ENCODE results near the gene DXO. TPM values are rescaled to one million over a fixed set of nuclear protein-coding genes. Genes with fewer than 3 reads are reported as not detected.
"Not testable (repeated sequence)": the region's sequence is repeated elsewhere in the genome, so short reads cannot be mapped to it uniquely, and the experiment has no call there.

DXO gene
- total and polyA plus RNA-seq, 2 donors (not counting 1 experiment from before 2014, with no cell fraction given) = 36.1 to 150 TPM

DNA sequence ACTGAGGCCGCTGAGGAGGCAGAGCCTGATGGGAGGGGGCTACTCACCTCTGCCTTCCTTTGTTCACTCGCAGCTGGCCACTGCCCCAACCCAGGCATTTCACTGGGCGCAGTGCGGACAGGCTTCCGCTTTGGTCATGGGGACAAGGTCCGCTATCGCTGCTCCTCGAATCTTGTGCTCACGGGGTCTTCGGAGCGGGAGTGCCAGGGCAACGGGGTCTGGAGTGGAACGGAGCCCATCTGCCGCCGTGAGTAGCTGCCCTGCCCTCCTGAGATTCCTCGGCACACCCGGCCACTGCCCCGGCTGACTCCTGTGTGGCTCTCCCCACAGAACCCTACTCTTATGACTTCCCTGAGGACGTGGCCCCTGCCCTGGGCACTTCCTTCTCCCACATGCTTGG, 38.4 kb downstream of the DXO start:
- Histone ChIP-seq H3K9me3 (ENCODE audit: control extremely low read depth in 1 of 3, control insufficient read depth in 2 of 3, insufficient read depth in 1 of 3, low read length in 2 of 3) (peaks cover 0 to 3% (median 0%) of the 10 kb centered on the region in 3 donors), H3K79me2 (ENCODE audit: control insufficient read depth, insufficient read depth, low read length) (no peaks in the 10 kb centered on the region), H3K4me3 (ENCODE audit: control extremely low read depth in 1 of 5, extremely low read depth in 1 of 5, insufficient read depth in 1 of 5, low read depth in 2 of 5, low read length in 4 of 5) (no peak overlapping the region), H2AFZ (ENCODE audit: insufficient read depth, low read depth, low read length, poor library complexity, severe bottlenecking) (no peak overlapping the region), H3K27ac (ENCODE audit: low read length in 2 of 2) (no peak overlapping the region), H3K4me2 (replicated peaks; ENCODE audit: low read depth, low read length, poor library complexity, severe bottlenecking) (no peak overlapping the region), H3K9ac (ENCODE audit: low read length) (no peak overlapping the region), H3K36me3 (replicated peaks in 1 of 2; ENCODE audit: control extremely low read depth in 1 of 2, control insufficient read depth in 1 of 2, extremely low read depth in 1 of 2, insufficient read depth in 2 of 2, low read length in 1 of 2) (no peaks in the 10 kb centered on the region), H3K27me3 (replicated peaks in 1 of 4; ENCODE audit: control extremely low read depth in 1 of 4, control insufficient read depth in 3 of 4, insufficient read depth in 4 of 4, low read length in 3 of 4) (peaks cover 0 to 3% (median 0%) of the 10 kb centered on the region in 4 experiments), H4K20me1 (ENCODE audit: control insufficient read depth, insufficient read depth, low read length, poor library complexity, severe bottlenecking) (no peaks in the 10 kb centered on the region), H3K4me1 (ENCODE audit: control insufficient read depth in 2 of 2, insufficient read depth in 2 of 2, low read length in 2 of 2) (no peaks in the 10 kb centered on the region)
- DNase-seq (no peak), ATAC-seq (ENCODE audit: low read depth) (no peak)
- no peaks in the 10 kb centered on the region for H3K4me1 Mint-ChIP-seq
- CTCF ChIA-PET = no interaction called here
- POLR2A ChIA-PET = no interaction called here
- TF ChIP-seq, protein P1, sequence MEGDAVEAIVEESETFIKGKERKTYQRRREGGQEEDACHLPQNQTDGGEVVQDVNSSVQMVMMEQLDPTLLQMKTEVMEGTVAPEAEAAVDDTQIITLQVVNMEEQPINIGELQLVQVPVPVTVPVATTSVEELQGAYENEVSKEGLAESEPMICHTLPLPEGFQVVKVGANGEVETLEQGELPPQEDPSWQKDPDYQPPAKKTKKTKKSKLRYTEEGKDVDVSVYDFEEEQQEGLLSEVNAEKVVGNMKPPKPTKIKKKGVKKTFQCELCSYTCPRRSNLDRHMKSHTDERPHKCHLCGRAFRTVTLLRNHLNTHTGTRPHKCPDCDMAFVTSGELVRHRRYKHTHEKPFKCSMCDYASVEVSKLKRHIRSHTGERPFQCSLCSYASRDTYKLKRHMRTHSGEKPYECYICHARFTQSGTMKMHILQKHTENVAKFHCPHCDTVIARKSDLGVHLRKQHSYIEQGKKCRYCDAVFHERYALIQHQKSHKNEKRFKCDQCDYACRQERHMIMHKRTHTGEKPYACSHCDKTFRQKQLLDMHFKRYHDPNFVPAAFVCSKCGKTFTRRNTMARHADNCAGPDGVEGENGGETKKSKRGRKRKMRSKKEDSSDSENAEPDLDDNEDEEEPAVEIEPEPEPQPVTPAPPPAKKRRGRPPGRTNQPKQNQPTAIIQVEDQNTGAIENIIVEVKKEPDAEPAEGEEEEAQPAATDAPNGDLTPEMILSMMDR (IDR thresholded peaks at IDR 0.05) = no peak
- TF ChIP-seq EZH2 (IDR thresholded peaks at IDR 0.05; ENCODE audit: borderline replicate concordance, insufficient read depth, low read depth, low read length, poor library complexity, severe bottlenecking) = no peak
- H3K9me3 Mint-ChIP-seq (ENCODE audit: insufficient read depth) = no peaks in the 10 kb centered on the region
- no peak overlapping the region for H3K27ac Mint-ChIP-seq
- intact Hi-C loops (cut with micrococcal nuclease) = no loop called here
- 92% methylated on average over 18 of the region's 19 CpGs for WGBS (ENCODE audit: insufficient coverage)
- H3K4me3 Mint-ChIP-seq = no peak overlapping the region
- H3K27me3 Mint-ChIP-seq = peaks cover 4% of the 10 kb centered on the region

DNA sequence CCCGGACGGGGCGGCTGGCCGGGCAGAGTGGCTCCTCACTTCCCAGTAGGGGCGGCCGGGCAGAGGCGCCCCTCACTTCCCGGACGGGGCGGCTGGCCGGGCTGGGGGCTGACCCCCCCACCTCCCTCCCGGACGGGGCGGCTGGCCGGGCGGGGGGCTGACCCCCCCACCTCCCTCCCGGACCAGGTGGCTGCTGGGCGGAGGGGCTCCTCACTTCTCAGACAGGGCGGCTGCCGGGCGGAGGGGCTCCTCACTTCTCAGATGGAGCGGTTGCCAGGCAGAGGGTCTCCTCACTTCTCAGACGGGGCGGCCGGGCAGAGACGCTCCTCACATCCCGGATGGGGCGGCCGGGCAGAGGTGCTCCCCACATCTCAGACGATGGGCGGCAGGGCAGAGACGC, 39.8 kb downstream of the DXO start:
- H3K9me3 Mint-ChIP-seq (ENCODE audit: insufficient read depth); H3K27ac Mint-ChIP-seq; H3K79me2 ChIP-seq (ENCODE audit: control insufficient read depth, insufficient read depth, low read length); H3K4me3 Mint-ChIP-seq; H3K9ac ChIP-seq (ENCODE audit: low read length); DNase-seq; H2AFZ ChIP-seq (ENCODE audit: insufficient read depth, low read depth, low read length, poor library complexity, severe bottlenecking); H3K4me1 ChIP-seq (ENCODE audit: control insufficient read depth in 2 of 2, insufficient read depth in 2 of 2, low read length in 2 of 2); POLR2A ChIA-PET; intact Hi-C loops (cut with micrococcal nuclease); H3K27me3 Mint-ChIP-seq; H3K4me2 ChIP-seq (replicated peaks; ENCODE audit: low read depth, low read length, poor library complexity, severe bottlenecking); H4K20me1 ChIP-seq (ENCODE audit: control insufficient read depth, insufficient read depth, low read length, poor library complexity, severe bottlenecking); H3K27me3 ChIP-seq (replicated peaks in 1 of 4; ENCODE audit: control extremely low read depth in 1 of 4, control insufficient read depth in 3 of 4, insufficient read depth in 4 of 4, low read length in 3 of 4); H3K4me1 Mint-ChIP-seq; H3K27ac ChIP-seq (ENCODE audit: low read length in 2 of 2); H3K4me3 ChIP-seq (ENCODE audit: control extremely low read depth in 1 of 5, extremely low read depth in 1 of 5, insufficient read depth in 1 of 5, low read depth in 2 of 5, low read length in 4 of 5); ATAC-seq (ENCODE audit: low read depth); H3K36me3 ChIP-seq (replicated peaks in 1 of 2; ENCODE audit: control extremely low read depth in 1 of 2, control insufficient read depth in 1 of 2, extremely low read depth in 1 of 2, insufficient read depth in 2 of 2, low read length in 1 of 2); H3K9me3 ChIP-seq (ENCODE audit: control extremely low read depth in 1 of 3, control insufficient read depth in 2 of 3, insufficient read depth in 1 of 3, low read length in 2 of 3); CTCF ChIA-PET: not testable (repeated sequence)
- 100% methylated on average over 6 of the region's 32 CpGs for WGBS (ENCODE audit: insufficient coverage)

Data from B cell (primary cell).